Measurements from ENCODE around the gene OR10X1. TPM values are rescaled to one million over a fixed set of nuclear protein-coding genes. Genes with fewer than 3 reads are reported as not detected.

OR10X1 gene
- total and polyA plus RNA-seq, 4 donors, result not detected

GRCh38 chr1:158611916-158612315 is 32.2 kb upstream of the OR10X1 start:
- no peak for DNase-seq (ENCODE audit: low spot score)
- Histone ChIP-seq H3K4me1 (ENCODE audit: control insufficient read depth in 4 of 4, insufficient read depth in 4 of 4, low read length in 3 of 4) (no peaks in the 10 kb centered on the region), H3K36me3 (ENCODE audit: control insufficient read depth in 4 of 4, insufficient read depth in 3 of 4, low read depth in 1 of 4, low read length in 3 of 4) (no peaks in the 10 kb centered on the region), H3K27me3 (ENCODE audit: control insufficient read depth in 4 of 4, insufficient read depth in 4 of 4, low read length in 3 of 4) (no peaks in the 10 kb centered on the region), H3K9me3 (ENCODE audit: control insufficient read depth in 4 of 4, low read length in 3 of 4) (peaks cover 0 to 3% (median 0%) of the 10 kb centered on the region in 4 donors), H3K4me3 (ENCODE audit: low read depth in 1 of 3, low read length in 3 of 3) (no peak overlapping the region), H3K9ac (ENCODE audit: low read depth in 1 of 2, low read length in 2 of 2) (no peak overlapping the region), H3K27ac (ENCODE audit: low read depth in 1 of 2, low read length in 2 of 2) (no peak overlapping the region)
- TF ChIP-seq HNF4A (conservative IDR thresholded peaks at IDR 0.05), result no peak
- no peak for TF ChIP-seq TAF1 (conservative IDR thresholded peaks at IDR 0.05)
- TF ChIP-seq, protein P1, sequence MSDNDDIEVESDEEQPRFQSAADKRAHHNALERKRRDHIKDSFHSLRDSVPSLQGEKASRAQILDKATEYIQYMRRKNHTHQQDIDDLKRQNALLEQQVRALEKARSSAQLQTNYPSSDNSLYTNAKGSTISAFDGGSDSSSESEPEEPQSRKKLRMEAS (IDR thresholded peaks at IDR 0.05), result no peak
- no peak for TF ChIP-seq RXRA (IDR thresholded peaks at IDR 0.05)
- TF ChIP-seq, protein P2, sequence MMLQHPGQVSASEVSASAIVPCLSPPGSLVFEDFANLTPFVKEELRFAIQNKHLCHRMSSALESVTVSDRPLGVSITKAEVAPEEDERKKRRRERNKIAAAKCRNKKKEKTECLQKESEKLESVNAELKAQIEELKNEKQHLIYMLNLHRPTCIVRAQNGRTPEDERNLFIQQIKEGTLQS (IDR thresholded peaks at IDR 0.05), result no peak
- no peak for TF ChIP-seq EGR1 (IDR thresholded peaks at IDR 0.05; ENCODE audit: low read depth in 2 of 2)
- no peak for TF ChIP-seq HNF4G (IDR thresholded peaks at IDR 0.05)
- TF ChIP-seq YY1 (IDR thresholded peaks at IDR 0.05), result no peak
- TF ChIP-seq NR2F2 (IDR thresholded peaks at IDR 0.05), result no peak
- TF ChIP-seq ZBTB33 (IDR thresholded peaks at IDR 0.05), result no peak
- 53% methylated on average over 3 of the region's 3 CpGs for WGBS

GRCh38 chr1:158607296-158607695 is 27.6 kb upstream of the OR10X1 start:
- Histone ChIP-seq H3K4me3 (ENCODE audit: low read depth in 1 of 3, low read length in 3 of 3) (no peak overlapping the region), H3K9me3 (ENCODE audit: control insufficient read depth in 4 of 4, low read length in 3 of 4) (peaks cover 0 to 3% (median 0%) of the 10 kb centered on the region in 4 donors), H3K27me3 (ENCODE audit: control insufficient read depth in 4 of 4, insufficient read depth in 4 of 4, low read length in 3 of 4) (no peaks in the 10 kb centered on the region), H3K27ac (ENCODE audit: low read depth in 1 of 2, low read length in 2 of 2) (no peak overlapping the region), H3K4me1 (ENCODE audit: control insufficient read depth in 4 of 4, insufficient read depth in 4 of 4, low read length in 3 of 4) (no peaks in the 10 kb centered on the region), H3K9ac (ENCODE audit: low read depth in 1 of 2, low read length in 2 of 2) (no peak overlapping the region), H3K36me3 (ENCODE audit: control insufficient read depth in 4 of 4, insufficient read depth in 3 of 4, low read depth in 1 of 4, low read length in 3 of 4) (no peaks in the 10 kb centered on the region)
- TF ChIP-seq, protein P3, sequence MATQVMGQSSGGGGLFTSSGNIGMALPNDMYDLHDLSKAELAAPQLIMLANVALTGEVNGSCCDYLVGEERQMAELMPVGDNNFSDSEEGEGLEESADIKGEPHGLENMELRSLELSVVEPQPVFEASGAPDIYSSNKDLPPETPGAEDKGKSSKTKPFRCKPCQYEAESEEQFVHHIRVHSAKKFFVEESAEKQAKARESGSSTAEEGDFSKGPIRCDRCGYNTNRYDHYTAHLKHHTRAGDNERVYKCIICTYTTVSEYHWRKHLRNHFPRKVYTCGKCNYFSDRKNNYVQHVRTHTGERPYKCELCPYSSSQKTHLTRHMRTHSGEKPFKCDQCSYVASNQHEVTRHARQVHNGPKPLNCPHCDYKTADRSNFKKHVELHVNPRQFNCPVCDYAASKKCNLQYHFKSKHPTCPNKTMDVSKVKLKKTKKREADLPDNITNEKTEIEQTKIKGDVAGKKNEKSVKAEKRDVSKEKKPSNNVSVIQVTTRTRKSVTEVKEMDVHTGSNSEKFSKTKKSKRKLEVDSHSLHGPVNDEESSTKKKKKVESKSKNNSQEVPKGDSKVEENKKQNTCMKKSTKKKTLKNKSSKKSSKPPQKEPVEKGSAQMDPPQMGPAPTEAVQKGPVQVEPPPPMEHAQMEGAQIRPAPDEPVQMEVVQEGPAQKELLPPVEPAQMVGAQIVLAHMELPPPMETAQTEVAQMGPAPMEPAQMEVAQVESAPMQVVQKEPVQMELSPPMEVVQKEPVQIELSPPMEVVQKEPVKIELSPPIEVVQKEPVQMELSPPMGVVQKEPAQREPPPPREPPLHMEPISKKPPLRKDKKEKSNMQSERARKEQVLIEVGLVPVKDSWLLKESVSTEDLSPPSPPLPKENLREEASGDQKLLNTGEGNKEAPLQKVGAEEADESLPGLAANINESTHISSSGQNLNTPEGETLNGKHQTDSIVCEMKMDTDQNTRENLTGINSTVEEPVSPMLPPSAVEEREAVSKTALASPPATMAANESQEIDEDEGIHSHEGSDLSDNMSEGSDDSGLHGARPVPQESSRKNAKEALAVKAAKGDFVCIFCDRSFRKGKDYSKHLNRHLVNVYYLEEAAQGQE (IDR thresholded peaks at IDR 0.05), result no peak
- TF ChIP-seq EGR1 (IDR thresholded peaks at IDR 0.05; ENCODE audit: low read depth in 2 of 2), result no peak
- DNase-seq (ENCODE audit: low spot score), result no peak
- WGBS, result 52% methylated on average over 1 of the region's 1 CpG

GRCh38 chr1:158604968-158605367 is 25.3 kb upstream of the OR10X1 start, which contains the start of gene OR10Z1:
Gene OR10Z1 (plus strand): TSS chr1:158605268. CDS start chr1:158606439, 1,171 bp downstream.
- WGBS, result 56% methylated on average over 1 of the region's 1 CpG
- peaks cover 0 to 1% (median 0%) of the 10 kb centered on the region in 4 donors for H3K9me3 ChIP-seq (ENCODE audit: control insufficient read depth in 4 of 4, low read length in 3 of 4)

More at GRCh38 chr1:158604968-158605367, 25.3 kb upstream of the OR10X1 start, which contains the start of gene OR10Z1:
- Histone ChIP-seq H3K4me1 (ENCODE audit: control insufficient read depth in 4 of 4, insufficient read depth in 4 of 4, low read length in 3 of 4) (no peaks in the 10 kb centered on the region), H3K4me3 (ENCODE audit: low read depth in 1 of 3, low read length in 3 of 3) (no peak within 1 kb of the TSS), H3K9ac (ENCODE audit: low read depth in 1 of 2, low read length in 2 of 2) (no peak within 1 kb of the TSS), H3K36me3 (ENCODE audit: control insufficient read depth in 4 of 4, insufficient read depth in 3 of 4, low read depth in 1 of 4, low read length in 3 of 4) (no peaks in the 10 kb centered on the region), H3K27ac (ENCODE audit: low read depth in 1 of 2, low read length in 2 of 2) (no peak within 1 kb of the TSS), H3K27me3 (ENCODE audit: control insufficient read depth in 4 of 4, insufficient read depth in 4 of 4, low read length in 3 of 4) (no peaks in the 10 kb centered on the region)
- TF ChIP-seq YY1 (IDR thresholded peaks at IDR 0.05) (no peak), FOXA2 (IDR thresholded peaks at IDR 0.05) (no peak), ZBTB33 (IDR thresholded peaks at IDR 0.05) (no peak)
- no peak for DNase-seq (ENCODE audit: low spot score)
